Suprapubic skin (tissue), 4 donors: ENCODE measurements around the gene WDFY2. TPM values are rescaled to one million over a fixed set of nuclear protein-coding genes. Genes with fewer than 3 reads are reported as not detected.
"Not testable (repeated sequence)": the region's sequence is repeated elsewhere in the genome, so short reads cannot be mapped to it uniquely, and the experiment has no call there.

Experiments used
- DNase-seq, 2 donors: peaks; one replicate each; pipeline ENCODE4 v3.0.0-alpha.2; 2019; ENCODE audit warnings: low spot score in 2 of 2
- H3K27ac ChIP-seq: fragments of 200-600 bp; sonication (generic); one replicate; pipeline ENCODE4 v1.5.1; 2019
- H3K27me3 ChIP-seq: fragments of 200-600 bp; sonication (generic); one replicate; pipeline ENCODE4 v1.5.1; 2019
- H3K36me3 ChIP-seq: fragments of 200-600 bp; sonication (generic); one replicate; pipeline ENCODE4 v1.5.1; 2019
- H3K4me1 ChIP-seq: fragments of 200-600 bp; sonication (generic); one replicate; pipeline ENCODE4 v1.5.1; 2019
- H3K4me3 ChIP-seq: fragments of 200-600 bp; sonication (generic); one replicate; pipeline ENCODE4 v1.5.1; 2019; ENCODE audit warnings: mild to moderate bottlenecking
- H3K9me3 ChIP-seq: fragments of 200-600 bp; sonication (generic); one replicate; pipeline ENCODE4 v1.5.1; 2019
- CTCF ChIP-seq, 2 donors: fragments of 200-600 bp in 1 of 2; fragments of 450-650 bp in 1 of 2; sonication (generic) in 1 of 2; IDR thresholded peaks; one replicate each; pipeline ENCODE4 v1.5.1; 2016 to 2019; ENCODE audit warnings: antibody characterized with exemption in 2 of 2, mild to moderate bottlenecking in 1 of 2, moderate library complexity in 1 of 2
- EP300 ChIP-seq: sonication (generic); formaldehyde crosslinking; IDR thresholded peaks from one replicate; pipeline ENCODE4 v1.6.1; 2017; ENCODE audit warnings: antibody characterized with exemption
- POLR2A ChIP-seq, 2 donors: fragments of 450-650 bp; IDR thresholded peaks; one replicate each; pipeline ENCODE4 v1.6.1; 2017; ENCODE audit warnings: antibody characterized with exemption in 2 of 2, mild to moderate bottlenecking in 2 of 2, moderate library complexity in 2 of 2
- POLR2AphosphoS5 ChIP-seq, 3 donors: sonication (generic); formaldehyde crosslinking; IDR thresholded peaks; one replicate each; pipeline ENCODE4 v1.6.1; 2017; ENCODE audit warnings: antibody characterized with exemption in 3 of 3
- WGBS: methylation state at CpG from one replicate; pipeline ENCODE4 v1.1.5; 2018; 5-methylcytosine and 5-hydroxymethylcytosine counted together
- total RNA-seq, 4 donors: library from RNA; depleted of rRNA; stranded (reverse); fragments of >200 nt; gene quantifications; one replicate each; pipeline ENCODE4 v1.1.0, GENCODE V29; 2016

The WDFY2 gene
- total RNA-seq, 4 donors from 2014 or later, result 35.3 to 99.2 (median 40.4) TPM

- H3K27ac ChIP-seq, result no peak overlapping the region
- H3K4me3 ChIP-seq, result no peak overlapping the region
- peaks cover 14% of the 10 kb centered on the region for H3K4me1 ChIP-seq
- H3K27me3 ChIP-seq, result no peaks in the 10 kb centered on the region
- TF ChIP-seq EP300 (no peak), POLR2AphosphoS5 (IDR thresholded peaks at IDR 0.05) (no peak), CTCF (IDR thresholded peaks at IDR 0.05) (no peak), POLR2A (IDR thresholded peaks at IDR 0.05) (no peak)
- H3K36me3 ChIP-seq, result no peaks in the 10 kb centered on the region
- H3K9me3 ChIP-seq, result no peaks in the 10 kb centered on the region
- DNase-seq, result no peak
- WGBS, result 39% methylated on average over 3 of the region's 3 CpGs
Measured at GRCh38 chr13:51684076-51684475, 99.8 kb downstream of the WDFY2 start.

DNA sequence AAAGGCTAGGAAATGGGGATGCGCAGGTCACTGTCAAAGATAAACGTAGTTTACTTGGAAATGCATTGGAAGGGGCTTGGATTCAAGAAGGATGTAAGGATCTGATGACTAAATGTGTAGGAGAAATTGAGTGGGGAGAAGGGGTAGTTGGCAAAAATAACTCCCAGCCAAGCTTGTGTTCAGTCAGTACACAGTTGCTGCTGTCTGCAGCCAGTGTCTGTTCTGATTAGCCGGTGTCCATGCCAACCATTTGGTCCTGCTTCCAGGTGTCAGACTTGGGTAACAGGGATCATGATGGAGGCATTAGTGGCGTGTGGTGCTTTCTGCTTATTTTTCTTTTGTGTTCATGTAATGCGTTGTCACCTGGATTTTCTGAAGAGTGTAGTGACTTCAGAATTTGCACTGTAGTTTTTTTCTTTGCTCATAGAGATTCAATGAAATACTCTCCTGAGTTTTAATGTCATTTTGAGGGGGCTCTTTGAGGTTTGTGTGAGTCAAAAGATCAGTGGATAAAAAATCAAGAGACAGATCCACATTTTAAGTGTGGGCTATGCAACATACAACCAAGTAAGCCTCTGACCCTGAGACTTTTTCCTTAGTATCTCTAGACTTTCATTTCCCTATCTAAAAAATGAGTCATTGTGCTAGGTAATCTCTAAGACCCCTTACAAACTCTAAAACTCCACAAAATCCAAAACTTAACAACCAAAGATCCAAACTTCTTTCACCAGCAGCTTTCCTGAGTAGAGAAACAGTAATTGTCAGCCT lies 103.9 kb downstream of the WDFY2 start:
- Histone ChIP-seq H3K27me3 (no peaks in the 10 kb centered on the region), H3K36me3 (no peaks in the 10 kb centered on the region), H3K9me3 (no peaks in the 10 kb centered on the region), H3K27ac (no peak overlapping the region), H3K4me3 (no peak overlapping the region), H3K4me1 (peaks cover 14% of the 10 kb centered on the region)
- DNase-seq, result no peak
- 91% methylated on average over 5 of the region's 5 CpGs for WGBS
- TF ChIP-seq CTCF (IDR thresholded peaks at IDR 0.05) (no peak), EP300 (no peak), POLR2AphosphoS5 (IDR thresholded peaks at IDR 0.05) (no peak), POLR2A (IDR thresholded peaks at IDR 0.05) (no peak)

DNA sequence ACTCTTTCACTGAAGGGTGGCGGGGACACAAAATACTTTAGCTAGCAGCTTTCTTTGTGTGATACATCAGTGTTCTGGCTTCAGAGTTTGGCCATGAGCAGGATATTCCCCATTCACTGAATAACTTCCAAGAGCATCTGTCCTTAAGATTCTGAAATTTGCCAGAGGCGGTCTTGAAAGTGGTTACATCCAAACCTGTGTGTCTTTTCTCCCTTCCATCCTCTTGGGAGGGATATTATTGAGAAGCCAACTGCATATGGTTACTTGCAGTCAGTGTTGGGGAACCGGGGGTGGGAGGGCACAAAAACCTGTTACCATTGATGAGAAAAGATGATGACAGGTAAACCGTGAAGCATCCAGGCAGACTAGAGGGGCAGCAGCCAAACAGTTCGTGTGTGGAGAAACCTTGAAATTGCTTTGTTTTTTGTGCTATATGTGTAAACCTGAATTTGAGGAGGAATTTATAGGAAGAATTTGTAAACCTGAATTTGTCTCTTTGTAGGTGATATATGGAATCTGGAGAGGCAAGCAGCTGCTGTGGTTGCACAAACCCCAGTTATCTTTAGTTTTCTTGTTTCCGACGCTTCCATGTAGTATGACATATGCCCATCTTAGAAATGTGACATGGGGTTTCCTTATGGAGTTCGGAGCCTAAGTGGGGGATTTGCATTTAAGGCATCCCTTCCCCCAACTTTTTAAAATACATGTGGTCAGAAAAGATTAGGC lies 104.8 kb downstream of the WDFY2 start:
- no peak overlapping the region for H3K27ac ChIP-seq
- H3K4me3 ChIP-seq, result no peak overlapping the region
- H3K36me3 ChIP-seq, result no peaks in the 10 kb centered on the region
- H3K4me1 ChIP-seq, result peaks cover 5% of the 10 kb centered on the region
- DNase-seq, result no peak
- TF ChIP-seq EP300 (no peak), POLR2A (IDR thresholded peaks at IDR 0.05) (no peak), POLR2AphosphoS5 (IDR thresholded peaks at IDR 0.05) (no peak), CTCF (IDR thresholded peaks at IDR 0.05) (no peak)
- H3K27me3 ChIP-seq, result no peaks in the 10 kb centered on the region
- no peaks in the 10 kb centered on the region for H3K9me3 ChIP-seq
- 80% methylated on average over 8 of the region's 8 CpGs for WGBS

GRCh38 chr13:51689663-51689996 lies 105.4 kb downstream of the WDFY2 start:
- H3K27ac ChIP-seq, result no peak overlapping the region
- WGBS, result 69% methylated on average over 2 of the region's 2 CpGs
- TF ChIP-seq EP300 (no peak), CTCF (IDR thresholded peaks at IDR 0.05) (no peak), POLR2A (IDR thresholded peaks at IDR 0.05) (no peak), POLR2AphosphoS5 (IDR thresholded peaks at IDR 0.05) (no peak)
- no peaks in the 10 kb centered on the region for H3K36me3 ChIP-seq
- no peak overlapping the region for H3K4me3 ChIP-seq
- no peaks in the 10 kb centered on the region for H3K27me3 ChIP-seq
- DNase-seq, result no peak
- H3K4me1 ChIP-seq, result no peaks in the 10 kb centered on the region
- H3K9me3 ChIP-seq, result no peaks in the 10 kb centered on the region

GRCh38 chr13:51695677-51696076 lies 111.4 kb downstream of the WDFY2 start:
- DNase-seq, H3K4me3 ChIP-seq, H3K9me3 ChIP-seq, H3K27ac ChIP-seq, H3K27me3 ChIP-seq, H3K4me1 ChIP-seq, H3K36me3 ChIP-seq: not testable (repeated sequence)
- 96% methylated on average over 7 of the region's 8 CpGs for WGBS
